B cell (primary cell): ENCODE results near the gene HMGB2. TPM values are rescaled to one million over a fixed set of nuclear protein-coding genes. Genes with fewer than 3 reads are reported as not detected.
A peak's percentile ranks its signal among the peaks of the same experiment; 100 is the strongest.

ENCODE experiments used
- ATAC-seq: fragments of 200-7000 bp; cut with Tn5 transposase; one replicate; pipeline ENCODE4 v1.10.0; 2021; ENCODE audit warnings: low read depth, mild to moderate bottlenecking, moderate number of reproducible peaks, moderate library complexity
- CTCF ChIA-PET: fragments of 350-600 bp; sonication (Branson Sonifier 250); formaldehyde crosslinking; loops from one replicate; lab custom pipeline; 2021; ENCODE audit warnings: antibody characterized with exemption, inconsistent platforms; lab: Charles Lee
- POLR2A ChIA-PET: fragments of 350-600 bp; sonication (Branson Sonifier 250); formaldehyde crosslinking; loops from one replicate; lab custom pipeline; 2021; ENCODE audit warnings: antibody characterized with exemption; lab: Charles Lee
- DNase-seq: peaks from one replicate; pipeline ENCODE4 v3.0.0; 2013
- H2AFZ ChIP-seq: 2 replicates; pipeline ENCODE4 v1.6.1; 2012; ENCODE audit warnings: mild to moderate bottlenecking, low read depth, low read length; ENCODE audit not compliant: insufficient read depth, poor library complexity, severe bottlenecking
- H3K27ac ChIP-seq, 2 donors: 1 replicate in 1 of 2; 2 replicates in 1 of 2; pipeline ENCODE4 v1.5.1; 2012 to 2013; ENCODE audit warnings: low read length in 2 of 2, mild to moderate bottlenecking in 2 of 2, moderate library complexity in 1 of 2
- H3K27me3 ChIP-seq, 4 experiments: fragments of 200-600 bp in 1 of 4; sonication (generic) in 1 of 4; replicated peaks in 1 of 4; 1 replicate in 2 of 4; 2 replicates in 2 of 4; pipeline versions ENCODE4 v1.6.1 to v1.7.0; 2013 to 2016; ENCODE audit warnings: low read length in 3 of 4, mild to moderate bottlenecking in 2 of 4, mixed read lengths in 1 of 4, moderate library complexity in 1 of 4; ENCODE audit not compliant: insufficient read depth in 4 of 4, control insufficient read depth in 3 of 4; ENCODE audit errors: control extremely low read depth in 1 of 4
- H3K36me3 ChIP-seq, 2 experiments: replicated peaks in 1 of 2; 1 replicate in 1 of 2; 2 replicates in 1 of 2; pipeline versions ENCODE4 v1.6.1 to v1.7.1; 2013; ENCODE audit warnings: low read length in 1 of 2; ENCODE audit not compliant: insufficient read depth in 2 of 2, control insufficient read depth in 1 of 2; ENCODE audit errors: control extremely low read depth in 1 of 2, extremely low read depth in 1 of 2
- H3K4me1 ChIP-seq, 2 donors: fragments of 200-600 bp in 1 of 2; sonication (generic) in 1 of 2; 1 replicate in 1 of 2; 2 replicates in 1 of 2; pipeline versions ENCODE4 v1.5.1 to v1.6.1; 2013 to 2017; ENCODE audit warnings: low read length in 2 of 2; ENCODE audit not compliant: control insufficient read depth in 2 of 2, insufficient read depth in 2 of 2
- H3K4me2 ChIP-seq: replicated peaks from 2 replicates; pipeline ENCODE3; 2012; ENCODE audit warnings: mild to moderate bottlenecking, low read depth, low read length; ENCODE audit not compliant: poor library complexity, severe bottlenecking
- H3K4me3 ChIP-seq, 5 experiments: fragments of 200-600 bp in 1 of 5; sonication (generic) in 1 of 5; 1 replicate in 3 of 5; 2 replicates in 2 of 5; pipeline versions ENCODE4 v1.5.1 to v1.7.0; 2011 to 2016; ENCODE audit warnings: low read length in 4 of 5, mild to moderate bottlenecking in 4 of 5, low read depth in 2 of 5, control low read depth in 1 of 5, moderate library complexity in 1 of 5; ENCODE audit not compliant: insufficient read depth in 1 of 5; ENCODE audit errors: control extremely low read depth in 1 of 5, extremely low read depth in 1 of 5
- H3K79me2 ChIP-seq: fragments of 200-600 bp; sonication (generic); one replicate; pipeline ENCODE4 v1.6.0; 2016; ENCODE audit warnings: low read length; ENCODE audit not compliant: control insufficient read depth, insufficient read depth
- H3K9ac ChIP-seq: fragments of 200-600 bp; sonication (generic); 2 replicates; pipeline ENCODE4 v1.6.1; 2017; ENCODE audit warnings: mild to moderate bottlenecking, low read length, moderate library complexity
- H3K9me3 ChIP-seq, 3 donors: one replicate each; pipeline versions ENCODE4 v1.6.1 to v1.7.1; 2013; ENCODE audit warnings: low read length in 2 of 3; ENCODE audit not compliant: control insufficient read depth in 2 of 3, insufficient read depth in 1 of 3; ENCODE audit errors: control extremely low read depth in 1 of 3
- H4K20me1 ChIP-seq: 2 replicates; pipeline ENCODE4 v1.6.0; 2012; ENCODE audit warnings: mild to moderate bottlenecking, low read length; ENCODE audit not compliant: insufficient read depth, control insufficient read depth, poor library complexity, severe bottlenecking
- H3K27ac Mint-ChIP-seq: one replicate; pipeline ENCODE4 v1.8.0; 2021; ENCODE audit warnings: mixed read lengths
- H3K27me3 Mint-ChIP-seq: one replicate; pipeline ENCODE4 v1.8.0; 2021; ENCODE audit warnings: mixed read lengths
- H3K4me1 Mint-ChIP-seq: one replicate; pipeline ENCODE4 v1.8.0; 2021; ENCODE audit warnings: mixed read lengths
- H3K4me3 Mint-ChIP-seq: one replicate; pipeline ENCODE4 v1.8.0; 2021; ENCODE audit warnings: mixed read lengths
- H3K9me3 Mint-ChIP-seq: one replicate; pipeline ENCODE4 v1.8.0; 2022; ENCODE audit warnings: mixed read lengths; ENCODE audit not compliant: insufficient read depth
- CTCF ChIP-seq: fragments of 200-600 bp; IDR thresholded peaks from one replicate; pipeline ENCODE4 v1.8.0; 2022; ENCODE audit warnings: antibody characterized with exemption, mild to moderate bottlenecking
- EZH2 ChIP-seq: IDR thresholded peaks from 2 replicates; pipeline ENCODE4 v1.6.1; 2012; ENCODE audit warnings: borderline replicate concordance, low read depth, mild to moderate bottlenecking, moderate library complexity, low read length; ENCODE audit not compliant: insufficient read depth, poor library complexity, severe bottlenecking
- WGBS: methylation state at CpG from one replicate; pipeline ENCODE4 v1.1.5; 2013; ENCODE audit warnings: missing lambda C conversion rate; ENCODE audit not compliant: insufficient coverage; 5-methylcytosine and 5-hydroxymethylcytosine counted together
- intact Hi-C: fragments of 100-400 bp; cut with micrococcal nuclease; formaldehyde crosslinking; loops from one replicate; pipeline ENCODE4 v1.10.0; 2022
- polyA plus RNA-seq: library from polyadenylated mRNA; depleted of rRNA; stranded (reverse); fragments of >200 nt; gene quantifications from 2 replicates; pipeline ENCODE4 v1.2.3, GENCODE V29; 2012
- total RNA-seq, 2 donors: library from RNA; stranded (reverse); fragments of 120-200 nt in 1 of 2; gene quantifications; 1 replicate in 1 of 2; 2 replicates in 1 of 2; pipeline versions ENCODE4 v1.2.3 to v1.2.4, GENCODE V29; 2013 to 2022

HMGB2 gene
- total and polyA plus RNA-seq, 2 donors (not counting 1 experiment from before 2014, with no cell fraction given), result 44.1 to 82.5 TPM

GRCh38 chr4:173334891-173335752, 964 bp upstream of the HMGB2 start:
- ATAC-seq, result peak; percentile 31
- Mint-ChIP-seq H3K4me1 (peaks cover 30% of the 10 kb centered on the region), H3K27me3 (peaks cover 4% of the 10 kb centered on the region), H3K9me3 (no peaks in the 10 kb centered on the region), H3K4me3 (peak overlapping the region; percentile 99), H3K27ac (peak overlapping the region; percentile 100)
- H3K4me3 ChIP-seq, result peak overlapping the region; percentile 74 to 99 (median 94)
- no peak for DNase-seq
- POLR2A ChIA-PET, result interaction anchor here (0.5 to 6.3 kb wide), 5 partner anchors 17 to 165 kb away, joined by 3 to 134 read pairs (median 5); partner anchors contain the start of gene SAP30
- peak overlapping the region; percentile 94 for H2AFZ ChIP-seq
- no peaks in the 10 kb centered on the region for H4K20me1 ChIP-seq
- peak overlapping the region; percentile 86 for H3K9ac ChIP-seq
- H3K4me2 ChIP-seq, result peak overlapping the region; percentile 86
- CTCF ChIA-PET, result interaction anchor here (1.0 to 6.2 kb wide), 6 partner anchors 15 to 311 kb away, joined by 3 to 39 read pairs (median 8); partner anchors contain the start of gene SAP30
- WGBS, result under 1% methylated on average over 32 of the region's 52 CpGs
- peaks cover 0 to 3% of the 10 kb centered on the region in 2 experiments for H3K36me3 ChIP-seq
- H3K79me2 ChIP-seq, result no peaks in the 10 kb centered on the region
- H3K27ac ChIP-seq, result peak overlapping the region; percentile 55 to 61
- intact Hi-C loops, result loop anchor here (1.0 to 5.0 kb wide), 4 partner anchors 35 to 948 kb away; partner anchors contain the start of genes CEP44, FBXO8 and SAP30
- no peak for TF ChIP-seq EZH2
- no peak for TF ChIP-seq CTCF
- H3K9me3 ChIP-seq, result no peaks in the 10 kb centered on the region
- no peaks in the 10 kb centered on the region for H3K27me3 ChIP-seq
- H3K4me1 ChIP-seq, result peaks cover 16 to 18% of the 10 kb centered on the region in 2 donors
